Small intestine (tissue), 7 donors: Measurements from ENCODE around the gene EIF4EBP3. TPM values are rescaled to one million over a fixed set of nuclear protein-coding genes. Genes with fewer than 3 reads are reported as not detected.
A peak's percentile ranks its signal among the peaks of the same experiment; 100 is the strongest.

ENCODE experiments used
- DNase-seq, 2 donors: peaks; one replicate each; pipeline versions ENCODE4 v3.0.0 to v3.0.0-alpha.2; 2013
- FAIRE-seq: peaks from 2 replicates; lab custom pipeline; 2012; peaks lifted over from hg19 to GRCh38; lab: Jason Lieb, UNC
- H3K27ac ChIP-seq, 3 donors: one replicate each; pipeline ENCODE4 v1.5.1; 2013; ENCODE audit warnings: low read length in 2 of 3, mild to moderate bottlenecking in 2 of 3, control low read depth in 1 of 3, inconsistent platforms in 1 of 3, low read depth in 1 of 3, moderate library complexity in 1 of 3
- H3K27me3 ChIP-seq, 3 donors: one replicate each; pipeline ENCODE4 v1.6.1; 2013; ENCODE audit warnings: low read length in 3 of 3, inconsistent platforms in 1 of 3; ENCODE audit not compliant: control insufficient read depth in 3 of 3, insufficient read depth in 3 of 3
- H3K36me3 ChIP-seq, 3 donors: one replicate each; pipeline ENCODE4 v1.6.1; 2013; ENCODE audit warnings: low read length in 3 of 3, inconsistent platforms in 1 of 3, low read depth in 1 of 3, mild to moderate bottlenecking in 1 of 3, moderate library complexity in 1 of 3; ENCODE audit not compliant: control insufficient read depth in 3 of 3, insufficient read depth in 2 of 3
- H3K4me1 ChIP-seq, 3 donors: one replicate each; pipeline ENCODE4 v1.6.1; 2013; ENCODE audit warnings: low read length in 2 of 3, inconsistent platforms in 1 of 3, low read depth in 1 of 3, mild to moderate bottlenecking in 1 of 3, moderate library complexity in 1 of 3; ENCODE audit not compliant: control insufficient read depth in 3 of 3, insufficient read depth in 2 of 3
- H3K4me3 ChIP-seq, 3 donors: one replicate each; pipeline ENCODE4 v1.5.1; 2013; ENCODE audit warnings: low read length in 3 of 3, control low read depth in 1 of 3, inconsistent platforms in 1 of 3, low read depth in 1 of 3, mild to moderate bottlenecking in 1 of 3, moderate library complexity in 1 of 3
- H3K9me3 ChIP-seq, 2 donors: one replicate each; pipeline ENCODE4 v1.6.1; 2013; ENCODE audit warnings: low read depth in 1 of 2, low read length in 1 of 2; ENCODE audit not compliant: control insufficient read depth in 2 of 2, insufficient read depth in 1 of 2
- WGBS, 3 donors: extraction: QIAGEN DNeasy Blood & Tissue Kit; methylation state at CpG; one replicate each; pipeline ENCODE4 v1.1.7; 2013; 5-methylcytosine and 5-hydroxymethylcytosine counted together
- polyA plus RNA-seq, 4 donors: library from polyadenylated mRNA; stranded (reverse) in 3 of 4; unstranded in 1 of 4; fragments of 200-250 nt in 3 of 4; fragments of 120-200 nt in 1 of 4; gene quantifications; one replicate each; pipeline versions ENCODE4 v1.2.1 to v1.2.3, GENCODE V29; 2013
- donor health status: healthy with polysubstance abuse.
- donor health status: control.
- donor health status: control.
- donor health status: Bipolar disorder and iron deficiency.
- donor health status: healthy.

Gene EIF4EBP3
- polyA plus RNA-seq, 4 donors, result 20.2 to 100.0 (median 60.7) TPM

DNA sequence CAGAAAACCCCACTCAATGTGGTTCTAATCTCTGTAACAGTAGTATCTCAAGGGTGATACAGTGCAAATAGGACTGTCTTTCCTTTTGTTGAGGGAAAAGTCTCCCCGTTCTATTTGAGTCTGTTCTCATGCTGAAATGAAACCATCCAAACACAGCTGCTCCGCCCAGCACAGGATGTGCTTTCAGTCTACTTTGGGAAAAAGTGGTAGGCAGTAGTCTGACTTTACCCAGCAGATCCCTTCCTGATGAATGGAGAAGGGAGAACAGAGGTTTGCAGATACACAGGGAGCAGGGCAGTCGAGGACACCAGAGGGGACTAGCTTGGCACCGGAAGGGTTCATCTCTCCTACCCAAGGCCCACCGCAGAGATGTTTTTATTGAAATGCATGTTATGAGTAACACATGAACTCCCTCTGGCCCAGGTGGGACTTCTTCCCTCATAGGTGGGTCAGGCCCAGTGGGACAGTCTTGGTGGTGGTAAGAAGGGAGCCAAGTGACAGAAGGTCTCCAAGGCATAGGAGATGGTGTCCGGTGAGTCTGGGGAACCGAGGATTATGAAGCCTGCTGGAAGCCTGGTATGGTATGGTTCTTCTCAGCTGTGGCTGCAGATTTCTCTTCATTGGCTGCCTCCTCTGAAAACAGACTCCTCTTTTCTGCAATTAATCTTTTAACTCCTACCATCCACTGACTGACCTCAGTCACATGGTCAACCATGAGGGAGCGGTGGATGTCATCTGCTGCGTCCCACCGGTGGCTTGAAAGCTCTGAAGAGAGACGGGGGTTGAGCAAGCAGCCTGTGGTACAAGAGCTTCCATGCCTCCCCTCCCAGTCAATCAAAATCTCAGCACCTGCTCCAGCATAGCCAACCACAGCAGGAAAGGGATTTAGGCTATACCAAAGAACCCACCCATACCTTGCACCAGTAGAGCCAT, 3.0 kb downstream of the EIF4EBP3 start:
- Histone ChIP-seq H3K4me3 (no peak overlapping the region), H3K27ac (peak overlapping the region in 2 of 3 donors; percentile 95 to 99), H3K4me1 (peaks cover 8 to 29% (median 23%) of the 10 kb centered on the region in 3 donors), H3K9me3 (no peaks in the 10 kb centered on the region), H3K27me3 (no peaks in the 10 kb centered on the region), H3K36me3 (peaks cover 5 to 36% (median 8%) of the 10 kb centered on the region in 3 donors)
- no peak for DNase-seq
- 85 to 90% (median 86%) methylated on average over 11 of the region's 11 CpGs for WGBS, 3 donors
- no peak for FAIRE-seq

DNA sequence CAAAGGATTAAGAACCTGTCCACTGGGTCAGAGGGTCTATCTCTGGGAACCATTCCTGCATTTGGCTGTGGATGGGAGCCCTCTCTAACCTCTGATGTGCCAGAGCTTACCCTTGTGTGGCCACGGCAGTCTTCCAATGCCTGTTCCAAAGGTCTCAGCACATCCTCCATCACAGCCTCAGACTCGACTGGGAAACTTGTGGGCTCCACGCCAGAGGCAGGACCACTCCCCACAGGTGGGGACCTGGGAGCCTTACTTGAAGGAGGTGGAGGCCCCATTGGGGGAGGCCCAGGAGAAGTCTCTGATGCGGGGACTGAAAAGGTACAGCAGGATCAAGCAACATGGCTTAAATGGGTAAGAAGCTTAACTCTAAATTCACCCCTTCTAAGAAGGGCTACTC, 4.4 kb downstream of the EIF4EBP3 start:
- H3K27ac ChIP-seq, result no peak overlapping the region
- DNase-seq (no peak), FAIRE-seq (no peak)
- no peak overlapping the region for H3K4me3 ChIP-seq
- 71 to 92% (median 75%) methylated on average over 4 of the region's 4 CpGs for WGBS, 3 donors
- H3K4me1 ChIP-seq, result peaks cover 8 to 30% (median 20%) of the 10 kb centered on the region in 3 donors
- H3K27me3 ChIP-seq, result no peaks in the 10 kb centered on the region
- H3K9me3 ChIP-seq, result no peaks in the 10 kb centered on the region
- H3K36me3 ChIP-seq, result peaks cover 5 to 33% (median 8%) of the 10 kb centered on the region in 3 donors

DNA sequence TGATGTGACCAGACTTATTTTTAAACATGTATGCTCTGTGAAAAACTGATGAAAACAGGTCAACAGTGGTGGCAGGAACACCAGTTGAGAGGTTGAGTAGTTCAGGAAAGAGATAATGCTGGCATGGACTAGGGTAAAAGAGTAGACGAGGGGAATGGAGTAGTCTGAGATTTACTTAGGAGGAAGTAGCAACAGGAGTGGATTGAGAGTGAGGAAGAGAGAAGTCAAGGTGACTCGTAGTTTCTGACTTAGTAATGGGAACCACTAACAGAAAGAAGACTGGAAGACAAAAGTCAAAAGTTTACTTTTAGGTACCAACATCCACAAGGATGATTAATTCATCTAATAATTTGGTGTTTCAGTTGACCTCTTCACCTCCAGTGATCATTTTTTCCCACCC, 6.2 kb downstream of the EIF4EBP3 start:
- Histone ChIP-seq H3K4me1 (peaks cover 6 to 26% (median 8%) of the 10 kb centered on the region in 3 donors), H3K36me3 (peaks cover 5 to 36% (median 8%) of the 10 kb centered on the region in 3 donors), H3K27ac (no peak overlapping the region), H3K9me3 (no peaks in the 10 kb centered on the region), H3K27me3 (no peaks in the 10 kb centered on the region), H3K4me3 (no peak overlapping the region)
- WGBS, 3 donors, result 54 to 78% (median 57%) methylated on average over 2 of the region's 2 CpGs
- FAIRE-seq (no peak), DNase-seq (no peak)

DNA sequence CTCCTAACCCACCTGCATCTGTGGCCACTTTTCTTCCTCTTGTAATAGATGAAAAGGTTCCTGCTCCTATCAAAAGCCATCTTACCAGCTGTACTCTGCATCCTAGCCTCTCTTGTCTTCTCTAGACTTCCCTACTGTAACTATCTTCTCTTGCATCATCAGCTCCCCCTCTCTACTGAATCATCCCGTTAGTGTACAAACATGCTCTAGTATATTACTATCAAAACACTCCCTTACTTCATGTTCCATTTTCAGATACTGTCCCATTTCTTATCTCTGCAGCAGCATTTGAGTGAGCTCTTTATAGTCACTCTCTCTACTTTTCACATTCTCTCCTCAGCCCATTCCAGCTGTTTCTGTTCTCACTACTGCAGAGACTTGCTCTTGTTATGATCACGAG, 7.0 kb downstream of the EIF4EBP3 start:
- peaks cover 2 to 18% (median 4%) of the 10 kb centered on the region in 3 donors for H3K4me1 ChIP-seq
- no peak for FAIRE-seq

DNA sequence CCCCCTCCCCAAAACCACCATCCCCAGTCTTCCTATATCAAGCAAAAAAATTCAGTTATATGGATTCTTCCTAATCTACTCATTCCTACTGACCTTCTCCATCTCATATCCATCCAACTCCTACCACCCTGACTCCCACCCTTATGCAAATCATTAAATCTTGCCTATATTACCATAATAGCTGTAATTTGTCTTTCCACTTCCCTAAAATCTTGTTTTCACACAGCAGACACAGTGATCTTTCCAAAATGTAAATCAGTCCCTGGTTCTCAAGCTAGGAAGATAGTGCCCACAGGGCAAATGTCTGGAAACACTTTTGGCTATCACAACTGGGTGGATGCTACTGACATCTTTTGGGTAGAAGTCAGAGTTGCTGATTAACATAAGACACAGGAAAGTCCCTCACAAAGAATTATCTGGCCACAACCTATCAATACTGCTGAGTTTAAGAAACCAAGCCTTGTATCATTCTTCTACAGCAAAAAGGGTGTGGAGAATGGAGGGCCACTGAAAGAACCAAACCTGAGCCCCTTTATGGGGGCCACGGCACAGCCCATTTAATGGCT, 8.4 kb downstream of the EIF4EBP3 start:
- H3K9me3 ChIP-seq, result no peaks in the 10 kb centered on the region

More for the DNA sequence above, 7.0 kb downstream of the EIF4EBP3 start:
- H3K9me3 ChIP-seq, result no peaks in the 10 kb centered on the region
- no peak for DNase-seq
- no peak overlapping the region for H3K4me3 ChIP-seq
- no peaks in the 10 kb centered on the region for H3K27me3 ChIP-seq
- H3K27ac ChIP-seq, result no peak overlapping the region
- peaks cover 5 to 28% (median 8%) of the 10 kb centered on the region in 3 donors for H3K36me3 ChIP-seq
- 41 to 54% (median 48%) methylated on average over 2 of the region's 2 CpGs for WGBS, 3 donors

DNA sequence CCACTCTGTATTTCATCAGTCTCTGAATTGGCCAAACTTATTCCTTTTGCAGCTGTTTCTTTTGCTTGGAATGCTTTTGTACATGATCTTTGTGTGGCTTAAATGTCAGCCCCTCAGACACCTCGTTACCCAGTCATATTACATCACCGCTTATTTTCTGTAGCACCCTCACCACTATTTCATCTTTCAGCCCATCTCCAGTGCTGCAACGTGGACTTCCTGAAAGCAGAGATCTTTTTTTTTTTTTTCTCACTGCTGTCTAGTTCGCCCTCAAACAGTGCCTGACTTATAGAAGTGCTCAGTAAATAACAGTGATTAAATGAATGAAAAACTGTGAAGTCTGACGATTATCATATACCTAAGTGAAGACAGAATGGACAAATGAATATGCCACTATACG, 9.0 kb downstream of the EIF4EBP3 start:
- DNase-seq, result no peak

More for the DNA sequence above, 8.4 kb downstream of the EIF4EBP3 start:
- peaks cover under 1 to 25% (median 2%) of the 10 kb centered on the region in 3 donors for H3K36me3 ChIP-seq
- H3K4me3 ChIP-seq, result peak overlapping the region in 1 of 3 donors; percentile 88
- H3K27ac ChIP-seq, result no peak overlapping the region
- 55 to 77% (median 69%) methylated on average over 1 of the region's 1 CpG for WGBS, 3 donors
- H3K27me3 ChIP-seq, result no peaks in the 10 kb centered on the region
- peaks cover 0 to 13% (median 4%) of the 10 kb centered on the region in 3 donors for H3K4me1 ChIP-seq
- DNase-seq, result no peak
- FAIRE-seq, result no peak

DNA sequence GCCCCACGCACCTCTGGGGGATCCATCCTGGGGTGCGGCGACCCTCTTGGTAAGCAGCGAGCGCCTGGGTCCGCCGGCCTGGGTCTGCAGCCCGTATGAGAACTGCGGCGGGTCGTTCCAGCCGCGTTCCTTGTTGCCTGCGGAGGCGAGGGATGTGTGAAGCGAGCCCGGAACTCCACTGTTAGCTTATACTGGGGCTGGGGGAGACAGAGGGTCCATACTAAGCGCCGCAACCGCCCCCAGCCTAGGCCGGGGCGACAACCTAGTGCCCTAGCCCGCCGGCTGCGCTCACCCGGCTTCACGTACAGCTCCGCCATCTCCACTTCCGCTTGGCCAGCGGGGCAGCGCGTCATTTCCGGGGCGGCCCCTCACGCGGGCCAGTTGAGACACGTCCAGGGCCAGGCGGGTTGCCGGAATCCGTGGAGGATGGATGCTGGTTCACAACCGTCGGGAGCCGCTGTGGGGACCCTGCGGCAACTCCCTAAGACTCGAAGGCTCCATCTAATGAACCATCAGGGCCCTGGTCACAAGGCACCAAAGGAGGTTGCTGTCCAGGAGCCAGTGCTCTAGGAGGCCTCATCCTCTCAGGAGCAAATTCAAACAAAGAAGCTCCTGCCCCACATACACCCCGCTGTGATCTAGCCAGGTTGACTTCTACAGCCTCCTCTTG, 9.8 kb downstream of the EIF4EBP3 start, which contains the start of gene SRA1:
SRA1 (minus strand) TSS at position 338 of the 670 bp plus-strand sequence; CDS start at position 317, 21 bp downstream.
- no peak for FAIRE-seq

More for the DNA sequence above, 9.0 kb downstream of the EIF4EBP3 start:
- no peaks in the 10 kb centered on the region for H3K9me3 ChIP-seq
- peaks cover 0 to 28% (median 0%) of the 10 kb centered on the region in 3 donors for H3K36me3 ChIP-seq
- 2 to 4% (median 3%) methylated on average over 6 of the region's 6 CpGs for WGBS, 3 donors
- H3K4me1 ChIP-seq, result peaks cover 0 to 13% (median 4%) of the 10 kb centered on the region in 3 donors
- no peak for FAIRE-seq
- no peaks in the 10 kb centered on the region for H3K27me3 ChIP-seq
- peak overlapping the region in 2 of 3 donors; percentile 88 to 92 for H3K4me3 ChIP-seq
- no peak overlapping the region for H3K27ac ChIP-seq

DNA sequence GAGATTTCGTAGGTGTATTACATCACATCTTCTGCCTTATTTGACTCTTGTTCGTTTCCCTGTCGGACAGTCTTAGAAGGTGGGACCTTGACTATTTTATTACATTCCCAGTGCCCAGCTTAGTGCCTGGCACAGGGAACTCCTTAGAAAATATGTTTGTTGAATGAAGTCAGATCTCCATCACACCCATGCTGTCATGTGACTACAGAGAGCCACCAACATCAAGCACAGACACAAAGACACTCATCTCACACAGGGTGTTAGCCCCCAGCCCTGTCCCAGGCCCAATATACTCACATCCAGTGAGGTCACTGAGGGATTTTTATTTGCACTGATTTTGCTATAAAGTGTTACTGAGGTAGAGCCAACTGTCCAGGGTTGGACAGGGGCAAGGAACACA, 10.5 kb downstream of the EIF4EBP3 start:
- DNase-seq (no peak), FAIRE-seq (no peak)

More for the DNA sequence above, 9.8 kb downstream of the EIF4EBP3 start, which contains the start of gene SRA1:
- no peaks in the 10 kb centered on the region for H3K27me3 ChIP-seq
- 0% methylated on average over 39 to 46 of the region's 46 CpGs for WGBS, 3 donors
- peaks cover 0 to 13% (median 4%) of the 10 kb centered on the region in 3 donors for H3K4me1 ChIP-seq
- peak within 1 kb of the TSS; percentile 66 to 97 (median 79) for H3K27ac ChIP-seq
- H3K36me3 ChIP-seq, result peaks cover 0 to 31% (median 0%) of the 10 kb centered on the region in 3 donors
- H3K9me3 ChIP-seq, result no peaks in the 10 kb centered on the region
- peak within 1 kb of the TSS; percentile 88 to 92 (median 92) for H3K4me3 ChIP-seq
- peak; percentile 90 to 97 for DNase-seq

More for the DNA sequence above, 10.5 kb downstream of the EIF4EBP3 start:
- H3K4me3 ChIP-seq, result no peak overlapping the region
- 79 to 83% (median 83%) methylated on average over 3 of the region's 3 CpGs for WGBS, 3 donors
- peaks cover 0 to 31% (median 0%) of the 10 kb centered on the region in 3 donors for H3K36me3 ChIP-seq
- peak overlapping the region; percentile 66 to 97 (median 79) for H3K27ac ChIP-seq
- no peaks in the 10 kb centered on the region for H3K27me3 ChIP-seq
- peaks cover 0 to 13% (median 4%) of the 10 kb centered on the region in 3 donors for H3K4me1 ChIP-seq
- H3K9me3 ChIP-seq, result no peaks in the 10 kb centered on the region
